ENCODE results near the gene SH3BP4.

SH3BP4 gene

DNA sequence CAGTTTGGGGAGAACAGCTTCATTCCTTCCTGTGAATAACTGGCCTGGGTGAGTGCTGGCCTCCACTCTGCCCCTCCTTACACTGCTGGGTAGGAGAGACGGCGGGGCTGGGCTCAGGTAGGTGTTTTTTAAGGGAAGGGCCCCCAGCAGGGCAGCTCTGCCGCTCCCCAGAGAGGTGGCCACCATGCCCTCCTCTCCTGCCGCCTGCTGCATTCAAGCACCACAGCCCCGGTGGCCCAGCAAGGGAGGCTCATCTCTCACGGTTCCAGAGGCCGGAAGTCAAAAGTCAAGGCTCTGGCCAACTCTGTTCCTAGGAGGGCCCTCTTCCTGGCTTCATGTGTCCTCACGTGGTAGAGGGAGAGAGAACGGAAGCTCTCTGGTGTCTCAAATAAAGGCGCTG, 81.1 kb downstream of the SH3BP4 start:
- Histone ChIP-seq H3K9ac (ENCODE audit: low read length in 5 of 5) (no peak overlapping the region), H3K4me3 (ENCODE audit: low read depth in 1 of 5, low read length in 5 of 5) (no peak overlapping the region), H3K27me3 (ENCODE audit: control insufficient read depth in 5 of 5, insufficient read depth in 4 of 5, low read length in 5 of 5) (no peaks in the 10 kb centered on the region), H3K27ac (ENCODE audit: low read depth, low read length) (no peak overlapping the region), H3K4me1 (ENCODE audit: control insufficient read depth in 5 of 5, insufficient read depth in 5 of 5, low read length in 5 of 5) (peaks cover 0 to 2% (median under 1%) of the 10 kb centered on the region in 5 donors), H3K36me3 (ENCODE audit: control insufficient read depth in 5 of 5, insufficient read depth in 5 of 5, low read length in 5 of 5) (peaks cover 0 to 13% (median 4%) of the 10 kb centered on the region in 5 donors), H3K9me3 (ENCODE audit: control insufficient read depth in 5 of 5, low read length in 5 of 5) (no peaks in the 10 kb centered on the region)

DNA sequence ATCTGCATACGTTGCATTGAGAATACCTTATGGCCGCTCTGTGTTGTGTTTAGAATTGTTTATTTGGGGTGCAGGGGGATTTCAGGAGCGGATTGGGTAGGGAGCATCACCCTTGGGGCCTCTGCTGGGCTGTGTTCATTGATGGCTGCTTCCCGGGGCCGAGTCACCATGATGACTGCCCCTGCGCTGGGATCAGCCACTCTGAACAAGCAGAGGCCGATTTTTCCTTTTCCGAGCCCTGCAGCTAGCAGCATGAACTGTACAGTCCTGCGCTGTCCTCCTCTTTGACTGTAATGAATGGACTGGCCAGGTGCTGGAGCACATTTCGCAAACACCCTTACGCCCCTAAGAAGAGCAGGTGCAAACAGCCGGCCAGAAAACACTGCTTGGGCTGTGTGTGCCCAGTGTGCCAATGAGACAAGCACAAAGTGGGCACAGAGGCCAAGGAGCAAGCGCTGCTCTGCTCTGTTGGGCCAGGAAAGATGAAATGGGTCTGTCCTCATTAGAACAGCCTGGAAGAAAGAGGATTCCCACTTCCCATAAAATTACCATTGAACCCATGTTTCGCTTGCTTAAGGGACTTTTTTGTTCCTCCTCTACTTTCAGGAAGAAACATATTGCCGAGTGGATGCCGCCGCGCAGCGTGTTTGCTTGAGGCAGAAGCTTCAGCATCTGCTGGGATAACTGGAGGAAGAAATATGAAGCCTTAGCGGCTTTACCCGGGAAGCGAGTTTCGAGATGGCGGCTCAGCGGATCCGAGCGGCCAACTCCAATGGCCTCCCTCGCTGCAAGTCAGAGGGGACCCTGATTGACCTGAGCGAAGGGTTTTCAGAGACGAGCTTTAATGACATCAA, 82.7 kb downstream of the SH3BP4 start:
- Histone ChIP-seq H3K36me3 (ENCODE audit: control insufficient read depth in 5 of 5, insufficient read depth in 5 of 5, low read length in 5 of 5) (peaks cover 0 to 13% (median 8%) of the 10 kb centered on the region in 5 donors), H3K27ac (ENCODE audit: low read depth, low read length) (no peak overlapping the region), H3K9me3 (ENCODE audit: control insufficient read depth in 5 of 5, low read length in 5 of 5) (no peaks in the 10 kb centered on the region), H3K9ac (ENCODE audit: low read length in 5 of 5) (no peak overlapping the region), H3K4me1 (ENCODE audit: control insufficient read depth in 5 of 5, insufficient read depth in 5 of 5, low read length in 5 of 5) (peaks cover 0 to 2% (median 0%) of the 10 kb centered on the region in 5 donors), H3K27me3 (ENCODE audit: control insufficient read depth in 5 of 5, insufficient read depth in 4 of 5, low read length in 5 of 5) (no peaks in the 10 kb centered on the region), H3K4me3 (ENCODE audit: low read depth in 1 of 5, low read length in 5 of 5) (no peak overlapping the region)

DNA sequence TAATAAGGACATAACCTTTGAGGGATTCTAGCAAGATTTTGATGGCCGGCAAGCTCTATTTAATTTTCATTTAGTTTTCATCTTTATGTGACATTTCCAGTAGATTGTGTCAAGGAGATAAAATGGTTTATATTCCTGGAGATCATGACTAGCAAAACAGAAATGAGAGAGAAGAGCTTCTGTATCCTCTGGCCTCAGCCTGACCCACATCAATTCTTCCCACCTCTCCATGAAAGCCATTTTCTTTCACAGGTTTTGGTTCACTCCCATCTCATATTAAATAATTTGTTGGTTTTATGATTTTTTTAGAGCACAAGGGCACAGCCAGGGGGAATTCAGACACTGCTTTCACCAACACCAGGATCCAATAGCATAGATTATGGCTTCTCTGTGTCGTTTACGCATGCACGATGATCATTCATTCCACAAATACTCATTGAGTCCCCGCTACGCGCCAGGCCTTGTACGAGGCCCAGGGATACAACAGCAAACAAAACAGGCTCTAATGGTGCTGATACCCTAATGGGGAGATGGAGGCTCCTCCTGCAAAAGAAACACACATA, 85.9 kb downstream of the SH3BP4 start:
- H3K27ac ChIP-seq (ENCODE audit: low read depth, low read length) = no peak overlapping the region
- H3K4me3 ChIP-seq (ENCODE audit: low read depth in 1 of 5, low read length in 5 of 5) = no peak overlapping the region
- peaks cover 0 to 35% (median 29%) of the 10 kb centered on the region in 5 donors for H3K36me3 ChIP-seq (ENCODE audit: control insufficient read depth in 5 of 5, insufficient read depth in 5 of 5, low read length in 5 of 5)
- no peaks in the 10 kb centered on the region for H3K4me1 ChIP-seq (ENCODE audit: control insufficient read depth in 5 of 5, insufficient read depth in 5 of 5, low read length in 5 of 5)
- no peaks in the 10 kb centered on the region for H3K9me3 ChIP-seq (ENCODE audit: control insufficient read depth in 5 of 5, low read length in 5 of 5)
- no peaks in the 10 kb centered on the region for H3K27me3 ChIP-seq (ENCODE audit: control insufficient read depth in 5 of 5, insufficient read depth in 4 of 5, low read length in 5 of 5)
- no peak overlapping the region for H3K9ac ChIP-seq (ENCODE audit: low read length in 5 of 5)

DNA sequence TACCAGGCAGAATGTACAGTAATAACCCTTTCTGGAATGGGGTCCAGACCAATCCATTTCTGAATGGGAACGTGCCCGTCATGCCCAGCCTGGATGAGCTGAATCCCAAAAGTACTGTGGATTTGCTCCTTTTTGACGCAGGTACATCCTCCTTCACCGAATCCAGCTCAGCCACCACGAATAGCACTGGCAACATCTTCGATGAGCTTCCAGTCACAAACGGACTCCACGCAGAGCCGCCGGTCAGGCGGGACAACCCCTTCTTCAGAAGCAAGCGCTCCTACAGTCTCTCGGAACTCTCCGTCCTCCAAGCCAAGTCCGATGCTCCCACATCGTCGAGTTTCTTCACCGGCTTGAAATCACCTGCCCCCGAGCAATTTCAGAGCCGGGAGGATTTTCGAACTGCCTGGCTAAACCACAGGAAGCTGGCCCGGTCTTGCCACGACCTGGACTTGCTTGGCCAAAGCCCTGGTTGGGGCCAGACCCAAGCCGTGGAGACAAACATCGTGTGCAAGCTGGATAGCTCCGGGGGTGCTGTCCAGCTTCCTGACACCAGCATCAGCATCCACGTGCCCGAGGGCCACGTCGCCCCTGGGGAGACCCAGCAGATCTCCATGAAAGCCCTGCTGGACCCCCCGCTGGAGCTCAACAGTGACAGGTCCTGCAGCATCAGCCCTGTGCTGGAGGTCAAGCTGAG, 89.6 kb downstream of the SH3BP4 start:
- H3K27me3 ChIP-seq (ENCODE audit: control insufficient read depth in 5 of 5, insufficient read depth in 4 of 5, low read length in 5 of 5) = no peaks in the 10 kb centered on the region
- H3K9me3 ChIP-seq (ENCODE audit: control insufficient read depth in 5 of 5, low read length in 5 of 5) = no peaks in the 10 kb centered on the region
- no peak overlapping the region for H3K27ac ChIP-seq (ENCODE audit: low read depth, low read length)
- peaks cover 0 to 47% (median 36%) of the 10 kb centered on the region in 5 donors for H3K36me3 ChIP-seq (ENCODE audit: control insufficient read depth in 5 of 5, insufficient read depth in 5 of 5, low read length in 5 of 5)
- H3K9ac ChIP-seq (ENCODE audit: low read length in 5 of 5) = no peak overlapping the region
- peaks cover 0 to 9% (median 0%) of the 10 kb centered on the region in 5 donors for H3K4me1 ChIP-seq (ENCODE audit: control insufficient read depth in 5 of 5, insufficient read depth in 5 of 5, low read length in 5 of 5)
- no peak overlapping the region for H3K4me3 ChIP-seq (ENCODE audit: low read depth in 1 of 5, low read length in 5 of 5)

DNA sequence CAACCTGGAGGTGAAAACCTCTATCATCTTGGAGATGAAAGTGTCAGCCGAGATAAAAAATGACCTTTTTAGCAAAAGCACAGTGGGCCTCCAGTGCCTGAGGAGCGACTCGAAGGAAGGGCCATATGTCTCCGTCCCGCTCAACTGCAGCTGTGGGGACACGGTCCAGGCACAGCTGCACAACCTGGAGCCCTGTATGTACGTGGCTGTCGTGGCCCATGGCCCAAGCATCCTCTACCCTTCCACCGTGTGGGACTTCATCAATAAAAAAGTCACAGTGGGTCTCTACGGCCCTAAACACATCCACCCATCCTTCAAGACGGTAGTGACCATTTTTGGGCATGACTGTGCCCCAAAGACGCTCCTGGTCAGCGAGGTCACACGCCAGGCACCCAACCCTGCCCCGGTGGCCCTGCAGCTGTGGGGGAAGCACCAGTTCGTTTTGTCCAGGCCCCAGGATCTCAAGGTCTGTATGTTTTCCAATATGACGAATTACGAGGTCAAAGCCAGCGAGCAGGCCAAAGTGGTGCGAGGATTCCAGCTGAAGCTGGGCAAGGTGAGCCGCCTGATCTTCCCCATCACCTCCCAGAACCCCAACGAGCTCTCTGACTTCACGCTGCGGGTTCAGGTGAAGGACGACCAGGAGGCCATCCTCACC, 90.2 kb downstream of the SH3BP4 start:
- peaks cover 0 to 54% (median 36%) of the 10 kb centered on the region in 5 donors for H3K36me3 ChIP-seq (ENCODE audit: control insufficient read depth in 5 of 5, insufficient read depth in 5 of 5, low read length in 5 of 5)
- no peak overlapping the region for H3K9ac ChIP-seq (ENCODE audit: low read length in 5 of 5)
- H3K27me3 ChIP-seq (ENCODE audit: control insufficient read depth in 5 of 5, insufficient read depth in 4 of 5, low read length in 5 of 5) = no peaks in the 10 kb centered on the region
- no peak overlapping the region for H3K27ac ChIP-seq (ENCODE audit: low read depth, low read length)
- no peak overlapping the region for H3K4me3 ChIP-seq (ENCODE audit: low read depth in 1 of 5, low read length in 5 of 5)
- H3K4me1 ChIP-seq (ENCODE audit: control insufficient read depth in 5 of 5, insufficient read depth in 5 of 5, low read length in 5 of 5) = peaks cover 0 to 9% (median 0%) of the 10 kb centered on the region in 5 donors
- H3K9me3 ChIP-seq (ENCODE audit: control insufficient read depth in 5 of 5, low read length in 5 of 5) = no peaks in the 10 kb centered on the region

DNA sequence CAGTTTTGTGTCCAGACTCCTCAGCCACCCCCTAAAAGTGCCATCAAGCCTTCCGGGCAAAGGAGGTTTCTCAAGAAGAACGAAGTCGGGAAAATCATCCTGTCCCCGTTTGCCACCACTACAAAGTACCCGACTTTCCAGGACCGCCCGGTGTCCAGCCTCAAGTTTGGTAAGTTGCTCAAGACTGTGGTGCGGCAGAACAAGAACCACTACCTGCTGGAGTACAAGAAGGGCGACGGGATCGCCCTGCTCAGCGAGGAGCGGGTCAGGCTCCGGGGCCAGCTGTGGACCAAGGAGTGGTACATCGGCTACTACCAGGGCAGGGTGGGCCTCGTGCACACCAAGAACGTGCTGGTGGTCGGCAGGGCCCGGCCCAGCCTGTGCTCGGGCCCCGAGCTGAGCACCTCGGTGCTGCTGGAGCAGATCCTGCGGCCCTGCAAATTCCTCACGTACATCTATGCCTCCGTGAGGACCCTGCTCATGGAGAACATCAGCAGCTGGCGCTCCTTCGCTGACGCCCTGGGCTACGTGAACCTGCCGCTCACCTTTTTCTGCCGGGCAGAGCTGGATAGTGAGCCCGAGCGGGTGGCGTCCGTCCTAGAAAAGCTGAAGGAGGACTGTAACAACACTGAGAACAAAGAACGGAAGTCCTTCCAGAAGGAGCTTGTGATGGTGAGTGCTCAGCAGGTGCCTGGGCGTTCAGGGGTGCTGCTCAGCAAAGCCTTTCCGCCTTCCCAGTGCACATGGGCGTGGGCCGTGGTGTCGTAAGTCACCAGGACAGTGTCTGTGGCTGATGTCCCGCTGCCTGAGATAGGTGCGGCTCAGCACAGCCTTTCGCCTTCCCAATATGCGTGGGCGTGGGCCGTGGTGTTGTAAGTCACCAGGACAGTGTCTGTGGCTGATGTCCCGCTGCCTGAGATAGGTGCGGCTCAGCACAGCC, 91.0 kb downstream of the SH3BP4 start:
- H3K4me3 ChIP-seq (ENCODE audit: low read depth in 1 of 5, low read length in 5 of 5) = no peak overlapping the region
- no peak overlapping the region for H3K9ac ChIP-seq (ENCODE audit: low read length in 5 of 5)
- peaks cover 0 to 9% (median 0%) of the 10 kb centered on the region in 5 donors for H3K4me1 ChIP-seq (ENCODE audit: control insufficient read depth in 5 of 5, insufficient read depth in 5 of 5, low read length in 5 of 5)
- no peak overlapping the region for H3K27ac ChIP-seq (ENCODE audit: low read depth, low read length)
- no peaks in the 10 kb centered on the region for H3K27me3 ChIP-seq (ENCODE audit: control insufficient read depth in 5 of 5, insufficient read depth in 4 of 5, low read length in 5 of 5)
- H3K36me3 ChIP-seq (ENCODE audit: control insufficient read depth in 5 of 5, insufficient read depth in 5 of 5, low read length in 5 of 5) = peaks cover 0 to 56% (median 36%) of the 10 kb centered on the region in 5 donors
- H3K9me3 ChIP-seq (ENCODE audit: control insufficient read depth in 5 of 5, low read length in 5 of 5) = no peaks in the 10 kb centered on the region

DNA sequence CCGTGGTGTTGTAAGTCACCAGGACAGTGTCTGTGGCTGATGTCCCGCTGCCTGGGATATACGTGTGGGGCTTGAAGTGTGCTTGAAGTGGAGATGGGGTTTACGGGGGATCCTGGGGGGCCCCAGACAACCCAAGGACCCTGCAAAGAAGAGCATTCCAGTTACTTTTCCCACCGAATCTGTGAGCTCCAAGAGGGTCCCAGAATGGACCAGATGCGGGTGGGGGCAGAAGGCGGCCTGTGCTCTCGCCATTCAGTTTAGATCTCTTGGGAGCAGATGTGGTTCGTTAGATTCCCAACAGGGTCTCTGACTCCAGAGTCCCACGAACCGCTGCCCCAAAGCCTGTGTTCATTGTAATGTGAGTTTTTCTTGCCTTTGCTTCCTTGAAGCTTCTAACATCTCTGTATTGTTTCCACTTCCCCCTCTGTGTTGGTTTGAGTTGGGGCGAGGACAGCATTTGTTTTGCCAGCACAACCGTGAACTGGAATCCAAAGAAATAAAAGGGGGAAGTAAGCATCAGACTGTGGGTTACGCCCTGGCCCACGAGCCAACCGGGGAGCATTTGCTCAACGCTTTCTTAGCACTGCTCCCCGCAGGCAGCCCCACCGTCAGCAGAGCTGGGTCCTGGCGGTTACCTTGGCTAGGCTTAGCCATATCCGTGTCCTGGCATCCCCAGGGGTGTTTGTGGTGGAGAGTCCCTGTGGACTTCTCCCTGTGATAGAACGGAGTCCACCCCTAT, 92.1 kb downstream of the SH3BP4 start:
- Histone ChIP-seq H3K27ac (ENCODE audit: low read depth, low read length) (no peak overlapping the region), H3K4me1 (ENCODE audit: control insufficient read depth in 5 of 5, insufficient read depth in 5 of 5, low read length in 5 of 5) (peaks cover 0 to 9% (median 0%) of the 10 kb centered on the region in 5 donors), H3K4me3 (ENCODE audit: low read depth in 1 of 5, low read length in 5 of 5) (no peak overlapping the region), H3K27me3 (ENCODE audit: control insufficient read depth in 5 of 5, insufficient read depth in 4 of 5, low read length in 5 of 5) (no peaks in the 10 kb centered on the region), H3K36me3 (ENCODE audit: control insufficient read depth in 5 of 5, insufficient read depth in 5 of 5, low read length in 5 of 5) (peaks cover 0 to 56% (median 33%) of the 10 kb centered on the region in 5 donors), H3K9ac (ENCODE audit: low read length in 5 of 5) (no peak overlapping the region), H3K9me3 (ENCODE audit: control insufficient read depth in 5 of 5, low read length in 5 of 5) (no peaks in the 10 kb centered on the region)

DNA sequence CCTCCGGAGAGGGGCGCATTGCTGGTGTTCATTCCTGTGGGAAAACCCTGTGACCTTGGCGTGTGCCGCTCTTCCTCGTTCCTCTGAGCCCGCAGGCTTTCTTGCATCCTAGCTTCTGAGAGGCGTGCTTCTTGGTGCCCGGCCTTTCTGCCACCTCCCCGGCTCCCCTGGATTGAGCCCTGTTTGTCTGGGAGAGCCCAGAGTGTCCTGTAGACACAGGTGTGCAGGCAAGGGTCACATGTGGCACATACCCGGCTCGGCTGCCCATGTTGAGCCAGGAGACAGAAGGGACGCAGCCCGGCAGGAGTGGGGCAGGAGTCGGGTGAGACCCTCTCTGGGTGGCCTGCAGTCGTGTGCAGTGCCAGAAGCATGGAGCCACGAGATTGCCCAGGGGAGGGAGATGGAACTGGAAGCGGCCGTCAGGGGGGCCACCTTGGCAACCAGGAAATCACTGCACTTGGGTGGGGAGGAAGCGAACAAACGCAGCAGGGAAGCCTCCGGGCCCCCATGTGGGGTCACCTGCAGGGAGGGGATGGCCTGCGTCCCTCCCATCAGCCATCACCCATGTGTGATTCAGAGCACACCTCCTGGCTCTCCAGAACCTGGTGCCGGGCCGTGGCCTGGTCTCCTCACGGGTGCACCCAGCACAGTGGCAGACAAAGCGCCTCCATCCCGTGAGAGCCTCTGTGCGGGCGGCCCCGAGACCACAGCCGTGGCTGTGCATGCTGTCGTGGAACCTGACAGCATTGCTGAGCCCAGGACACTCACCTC, 92.9 kb downstream of the SH3BP4 start:
- no peaks in the 10 kb centered on the region for H3K9me3 ChIP-seq (ENCODE audit: control insufficient read depth in 5 of 5, low read length in 5 of 5)
- H3K4me1 ChIP-seq (ENCODE audit: control insufficient read depth in 5 of 5, insufficient read depth in 5 of 5, low read length in 5 of 5) = peaks cover 0 to 9% (median 0%) of the 10 kb centered on the region in 5 donors
- H3K36me3 ChIP-seq (ENCODE audit: control insufficient read depth in 5 of 5, insufficient read depth in 5 of 5, low read length in 5 of 5) = peaks cover 0 to 56% (median 33%) of the 10 kb centered on the region in 5 donors
- H3K27me3 ChIP-seq (ENCODE audit: control insufficient read depth in 5 of 5, insufficient read depth in 4 of 5, low read length in 5 of 5) = no peaks in the 10 kb centered on the region
- H3K4me3 ChIP-seq (ENCODE audit: low read depth in 1 of 5, low read length in 5 of 5) = no peak overlapping the region
- no peak overlapping the region for H3K27ac ChIP-seq (ENCODE audit: low read depth, low read length)
- no peak overlapping the region for H3K9ac ChIP-seq (ENCODE audit: low read length in 5 of 5)
